ENCODE measurements around the gene ZNF155. TPM values are rescaled to one million over a fixed set of nuclear protein-coding genes. Genes with fewer than 3 reads are reported as not detected.

ZNF155 gene
- polyA plus RNA-seq, 1 of the 3 experiments (the other 2 are of a cell fraction), result 2.1 TPM

GRCh38 chr19:44042147-44042546 lies 58.2 kb downstream of the ZNF155 start:
- Histone ChIP-seq H3K4me2 (no peak overlapping the region), H3K36me3 (replicated peaks in 1 of 2; ENCODE audit: control insufficient read depth in 1 of 2, insufficient read depth in 2 of 2, low read length in 1 of 2) (no peaks in the 10 kb centered on the region), H3K27ac (ENCODE audit: low read depth in 2 of 2, low read length in 1 of 2) (no peak overlapping the region), H3K79me2 (ENCODE audit: insufficient read depth) (no peaks in the 10 kb centered on the region), H3K9me3 (peaks cover 10% of the 10 kb centered on the region), H3K9ac (no peak overlapping the region), H3K27me3 (ENCODE audit: insufficient read depth) (no peaks in the 10 kb centered on the region), H2AFZ (ENCODE audit: low read depth) (no peak overlapping the region), H3K4me1 (ENCODE audit: control insufficient read depth in 1 of 2, insufficient read depth in 2 of 2, low read depth in 1 of 2, low read length in 1 of 2) (no peaks in the 10 kb centered on the region), H4K20me1 (ENCODE audit: insufficient read depth) (no peaks in the 10 kb centered on the region), H3F3A (replicated peaks; ENCODE audit: insufficient read depth) (no peaks in the 10 kb centered on the region), H3K4me3 (ENCODE audit: low read depth in 2 of 2, low read length in 1 of 2) (no peak overlapping the region), H3K9me2 (no peaks in the 10 kb centered on the region)
- TF ChIP-seq EZH2phosphoT487 (IDR thresholded peaks at IDR 0.05; ENCODE audit: borderline replicate concordance, low read depth), result no peak
- TF ChIP-seq, protein P1, sequence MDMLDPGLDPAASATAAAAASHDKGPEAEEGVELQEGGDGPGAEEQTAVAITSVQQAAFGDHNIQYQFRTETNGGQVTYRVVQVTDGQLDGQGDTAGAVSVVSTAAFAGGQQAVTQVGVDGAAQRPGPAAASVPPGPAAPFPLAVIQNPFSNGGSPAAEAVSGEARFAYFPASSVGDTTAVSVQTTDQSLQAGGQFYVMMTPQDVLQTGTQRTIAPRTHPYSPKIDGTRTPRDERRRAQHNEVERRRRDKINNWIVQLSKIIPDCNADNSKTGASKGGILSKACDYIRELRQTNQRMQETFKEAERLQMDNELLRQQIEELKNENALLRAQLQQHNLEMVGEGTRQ (IDR thresholded peaks at IDR 0.05; ENCODE audit: borderline replicate concordance, low read depth, low read length), result no peak
- no peak for TF ChIP-seq GABPA (IDR thresholded peaks at IDR 0.05; ENCODE audit: low read depth)
- TF ChIP-seq NFIC (IDR thresholded peaks at IDR 0.05; ENCODE audit: borderline replicate concordance), result no peak
- no peak for TF ChIP-seq NRF1 (IDR thresholded peaks at IDR 0.05; ENCODE audit: low read depth, low read length)
- no peak for TF ChIP-seq TCF12 (IDR thresholded peaks at IDR 0.05)
- no peak for TF ChIP-seq JUND (IDR thresholded peaks at IDR 0.05)
- TF ChIP-seq, protein P2, sequence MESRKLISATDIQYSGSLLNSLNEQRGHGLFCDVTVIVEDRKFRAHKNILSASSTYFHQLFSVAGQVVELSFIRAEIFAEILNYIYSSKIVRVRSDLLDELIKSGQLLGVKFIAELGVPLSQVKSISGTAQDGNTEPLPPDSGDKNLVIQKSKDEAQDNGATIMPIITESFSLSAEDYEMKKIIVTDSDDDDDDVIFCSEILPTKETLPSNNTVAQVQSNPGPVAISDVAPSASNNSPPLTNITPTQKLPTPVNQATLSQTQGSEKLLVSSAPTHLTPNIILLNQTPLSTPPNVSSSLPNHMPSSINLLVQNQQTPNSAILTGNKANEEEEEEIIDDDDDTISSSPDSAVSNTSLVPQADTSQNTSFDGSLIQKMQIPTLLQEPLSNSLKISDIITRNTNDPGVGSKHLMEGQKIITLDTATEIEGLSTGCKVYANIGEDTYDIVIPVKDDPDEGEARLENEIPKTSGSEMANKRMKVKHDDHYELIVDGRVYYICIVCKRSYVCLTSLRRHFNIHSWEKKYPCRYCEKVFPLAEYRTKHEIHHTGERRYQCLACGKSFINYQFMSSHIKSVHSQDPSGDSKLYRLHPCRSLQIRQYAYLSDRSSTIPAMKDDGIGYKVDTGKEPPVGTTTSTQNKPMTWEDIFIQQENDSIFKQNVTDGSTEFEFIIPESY (IDR thresholded peaks at IDR 0.05; ENCODE audit: borderline replicate concordance, low read depth), result no peak
- no peak for TF ChIP-seq SIN3A (IDR thresholded peaks at IDR 0.05; ENCODE audit: borderline replicate concordance, low read depth, low read length)
- no peak for TF ChIP-seq RXRA (IDR thresholded peaks at IDR 0.05; ENCODE audit: borderline replicate concordance, low read depth)
- TF ChIP-seq, protein P3, sequence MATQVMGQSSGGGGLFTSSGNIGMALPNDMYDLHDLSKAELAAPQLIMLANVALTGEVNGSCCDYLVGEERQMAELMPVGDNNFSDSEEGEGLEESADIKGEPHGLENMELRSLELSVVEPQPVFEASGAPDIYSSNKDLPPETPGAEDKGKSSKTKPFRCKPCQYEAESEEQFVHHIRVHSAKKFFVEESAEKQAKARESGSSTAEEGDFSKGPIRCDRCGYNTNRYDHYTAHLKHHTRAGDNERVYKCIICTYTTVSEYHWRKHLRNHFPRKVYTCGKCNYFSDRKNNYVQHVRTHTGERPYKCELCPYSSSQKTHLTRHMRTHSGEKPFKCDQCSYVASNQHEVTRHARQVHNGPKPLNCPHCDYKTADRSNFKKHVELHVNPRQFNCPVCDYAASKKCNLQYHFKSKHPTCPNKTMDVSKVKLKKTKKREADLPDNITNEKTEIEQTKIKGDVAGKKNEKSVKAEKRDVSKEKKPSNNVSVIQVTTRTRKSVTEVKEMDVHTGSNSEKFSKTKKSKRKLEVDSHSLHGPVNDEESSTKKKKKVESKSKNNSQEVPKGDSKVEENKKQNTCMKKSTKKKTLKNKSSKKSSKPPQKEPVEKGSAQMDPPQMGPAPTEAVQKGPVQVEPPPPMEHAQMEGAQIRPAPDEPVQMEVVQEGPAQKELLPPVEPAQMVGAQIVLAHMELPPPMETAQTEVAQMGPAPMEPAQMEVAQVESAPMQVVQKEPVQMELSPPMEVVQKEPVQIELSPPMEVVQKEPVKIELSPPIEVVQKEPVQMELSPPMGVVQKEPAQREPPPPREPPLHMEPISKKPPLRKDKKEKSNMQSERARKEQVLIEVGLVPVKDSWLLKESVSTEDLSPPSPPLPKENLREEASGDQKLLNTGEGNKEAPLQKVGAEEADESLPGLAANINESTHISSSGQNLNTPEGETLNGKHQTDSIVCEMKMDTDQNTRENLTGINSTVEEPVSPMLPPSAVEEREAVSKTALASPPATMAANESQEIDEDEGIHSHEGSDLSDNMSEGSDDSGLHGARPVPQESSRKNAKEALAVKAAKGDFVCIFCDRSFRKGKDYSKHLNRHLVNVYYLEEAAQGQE (IDR thresholded peaks at IDR 0.05; ENCODE audit: low read depth, low read length), result no peak
- TF ChIP-seq SMC3 (IDR thresholded peaks at IDR 0.05; ENCODE audit: low read depth, low read length), result no peak
- no peak for TF ChIP-seq FOXM1 (IDR thresholded peaks at IDR 0.05; ENCODE audit: low read depth)
- TF ChIP-seq MXI1 (IDR thresholded peaks at IDR 0.05; ENCODE audit: low read depth, low read length), result no peak
- TF ChIP-seq RAD21 (IDR thresholded peaks at IDR 0.05; ENCODE audit: low read length), result no peak
- TF ChIP-seq, protein P4, sequence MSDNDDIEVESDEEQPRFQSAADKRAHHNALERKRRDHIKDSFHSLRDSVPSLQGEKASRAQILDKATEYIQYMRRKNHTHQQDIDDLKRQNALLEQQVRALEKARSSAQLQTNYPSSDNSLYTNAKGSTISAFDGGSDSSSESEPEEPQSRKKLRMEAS (IDR thresholded peaks at IDR 0.05; ENCODE audit: low read depth), result no peak
- no peak for TF ChIP-seq FOSL2 (IDR thresholded peaks at IDR 0.05; ENCODE audit: borderline replicate concordance, low read depth)
- TF ChIP-seq FOXJ3 (CRISPR knock-in tag; IDR thresholded peaks at IDR 0.05), result no peak
- no peak for TF ChIP-seq ELF1 (IDR thresholded peaks at IDR 0.05)
- no peak for TF ChIP-seq POLR2AphosphoS5 (IDR thresholded peaks at IDR 0.05; ENCODE audit: low read depth, low read length)
- CTCF ChIA-PET, result interaction anchor here (0.6 kb wide), 1 partner anchor 69 kb away, joined by 3 read pairs; no protein-coding TSS in a partner anchor
- no peak for DNase-seq
- 3% methylated on average over 2 of the region's 2 CpGs for WGBS (ENCODE audit: low lambda C conversion rate)
- POLR2A ChIA-PET, result no interaction called here

Small RNAs within 50 kb of the gene (small RNA-seq; reads per million reads assigned to genes)
- 0 reads per million in 7 experiments for gene AC006213.5

Other genes starting within 250 kb of the ZNF155 start
- 17.3 and 24.3 TPM in 2 replicates for gene SMG9, start 229.2 kb upstream of the ZNF155 start, polyA plus RNA-seq (2012; rRNA removed)
- 21.0 and 22.2 TPM in 2 replicates for gene KCNN4, start 203.2 kb upstream of the ZNF155 start, polyA plus RNA-seq (2012; rRNA removed)
- gene LYPD5, start 181.7 kb upstream of the ZNF155 start, polyA plus RNA-seq (2012; rRNA removed), result 0.05 and 0.13 TPM in 2 replicates
- 1.6 and 2.6 TPM in 2 replicates for gene ZNF283, start 156.9 kb upstream of the ZNF155 start, polyA plus RNA-seq (2012; rRNA removed)
- gene ZNF404, start 100.2 kb upstream of the ZNF155 start, polyA plus RNA-seq (2012; rRNA removed), result 2.6 and 4.3 TPM in 2 replicates
- gene ZNF45, start 48.9 kb upstream of the ZNF155 start, polyA plus RNA-seq (2012; rRNA removed), result 9.7 and 14.3 TPM in 2 replicates
- 0.64 and 1.7 TPM in 2 replicates for gene ZNF221, start 33.0 kb upstream of the ZNF155 start, polyA plus RNA-seq (2012; rRNA removed)
- gene ZNF230, start 18.8 kb downstream of the ZNF155 start, polyA plus RNA-seq (2012; rRNA removed), result 1.8 and 2.4 TPM in 2 replicates
- 3.7 and 6.7 TPM in 2 replicates for gene ZNF222, start 41.2 kb downstream of the ZNF155 start, polyA plus RNA-seq (2012; rRNA removed)
- gene ZNF223, start 67.8 kb downstream of the ZNF155 start, polyA plus RNA-seq (2012; rRNA removed), result 2.7 and 4.1 TPM in 2 replicates
- 1.4 and 2.2 TPM in 2 replicates for gene ZNF284, start 88.0 kb downstream of the ZNF155 start, polyA plus RNA-seq (2012; rRNA removed)
- gene ZNF224, start 110.2 kb downstream of the ZNF155 start, polyA plus RNA-seq (2012; rRNA removed), result 13.9 and 20.2 TPM in 2 replicates
- 1.2 and 1.3 TPM in 2 replicates for gene ZNF225, start 129.2 kb downstream of the ZNF155 start, polyA plus RNA-seq (2012; rRNA removed)
- gene ZNF234, start 157.4 kb downstream of the ZNF155 start, polyA plus RNA-seq (2012; rRNA removed), result 3.1 and 6.0 TPM in 2 replicates
- gene ZNF226, start 180.9 kb downstream of the ZNF155 start, polyA plus RNA-seq (2012; rRNA removed), result 28.8 and 48.3 TPM in 2 replicates
- gene ZNF227, start 228.3 kb downstream of the ZNF155 start, polyA plus RNA-seq (2012; rRNA removed), result 8.3 and 9.1 TPM in 2 replicates

Measured in SK-N-SH (cell line).